CD1c-positive myeloid dendritic cell (primary cell): Measurements from ENCODE around the gene DRC1.
A peak's percentile ranks its signal among the peaks of the same experiment; 100 is the strongest.

Experiments used
- DNase-seq: peaks from one replicate; pipeline ENCODE4 v3.0.0-alpha.2; 2016; ENCODE audit errors: extremely low spot score

The DRC1 gene

GRCh38 chr2:26492749-26493515 lies 91.2 kb downstream of the DRC1 start:
- DNase-seq, result peak; percentile 41

DNA sequence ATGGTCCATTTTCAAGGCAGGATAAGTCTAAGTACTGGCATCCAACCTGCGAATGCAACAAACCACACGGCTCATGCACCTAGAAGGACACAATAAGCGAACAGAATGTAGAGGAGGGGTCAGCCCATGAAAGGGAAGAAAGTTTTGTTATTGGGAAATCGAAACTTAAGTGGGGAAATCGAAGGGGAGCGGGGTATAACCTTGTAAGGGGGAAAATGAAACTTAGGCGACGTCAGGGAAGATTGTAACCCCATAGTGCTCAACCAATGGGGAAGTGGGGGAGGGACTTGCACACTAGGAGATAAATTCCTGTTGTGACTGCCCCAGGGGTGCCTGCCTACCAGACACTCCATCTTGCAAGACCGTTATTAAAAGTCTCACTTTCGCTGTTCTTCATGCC lies 91.8 kb downstream of the DRC1 start:
- peak; percentile 51 for DNase-seq

DNA sequence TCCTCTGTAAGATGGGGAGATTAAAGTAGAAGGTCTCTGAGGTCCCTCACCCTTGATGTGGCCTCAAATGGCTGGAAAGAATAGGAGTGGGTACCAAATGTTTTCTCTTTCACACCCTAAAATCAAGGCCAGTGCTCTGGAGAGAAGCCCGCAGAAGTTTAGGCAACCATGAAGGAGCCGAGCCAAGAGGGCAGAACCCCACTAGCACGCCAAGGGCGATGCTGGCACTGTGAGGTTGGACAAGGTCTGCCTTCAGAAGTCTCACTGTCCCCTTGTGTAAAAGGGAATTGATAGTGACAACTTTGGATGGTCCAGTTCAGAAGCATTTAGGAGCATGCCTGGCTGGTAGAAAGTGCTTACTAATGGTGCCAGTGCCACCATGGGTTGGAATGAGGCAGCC lies 92.5 kb downstream of the DRC1 start:
- no peak for DNase-seq

DNA sequence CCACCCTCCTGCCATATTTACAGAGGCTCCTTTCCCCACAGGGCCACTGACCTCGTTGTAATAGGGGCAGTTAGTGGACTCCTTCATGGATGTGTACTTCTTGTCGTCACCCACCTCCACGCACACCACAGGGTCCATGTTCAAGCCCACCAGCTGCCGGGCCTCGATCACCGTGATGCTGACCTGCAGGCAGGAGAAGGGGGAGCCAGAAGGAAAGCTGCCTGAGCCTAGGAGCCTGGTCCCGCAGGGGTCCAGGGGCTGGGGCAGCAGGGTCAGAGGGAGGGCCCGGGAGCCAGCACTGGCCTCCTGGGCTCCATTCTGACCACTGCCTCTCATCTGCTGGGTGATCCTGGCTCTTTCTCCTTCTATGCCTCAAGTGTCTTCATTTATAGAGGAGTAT lies 93.2 kb downstream of the DRC1 start:
- DNase-seq, result no peak

- DNase-seq, result no peak
Measured at GRCh38 chr2:26495705-26496297, 94.1 kb downstream of the DRC1 start.

GRCh38 chr2:26500406-26500805 lies 98.7 kb downstream of the DRC1 start:
- no peak for DNase-seq

DNA sequence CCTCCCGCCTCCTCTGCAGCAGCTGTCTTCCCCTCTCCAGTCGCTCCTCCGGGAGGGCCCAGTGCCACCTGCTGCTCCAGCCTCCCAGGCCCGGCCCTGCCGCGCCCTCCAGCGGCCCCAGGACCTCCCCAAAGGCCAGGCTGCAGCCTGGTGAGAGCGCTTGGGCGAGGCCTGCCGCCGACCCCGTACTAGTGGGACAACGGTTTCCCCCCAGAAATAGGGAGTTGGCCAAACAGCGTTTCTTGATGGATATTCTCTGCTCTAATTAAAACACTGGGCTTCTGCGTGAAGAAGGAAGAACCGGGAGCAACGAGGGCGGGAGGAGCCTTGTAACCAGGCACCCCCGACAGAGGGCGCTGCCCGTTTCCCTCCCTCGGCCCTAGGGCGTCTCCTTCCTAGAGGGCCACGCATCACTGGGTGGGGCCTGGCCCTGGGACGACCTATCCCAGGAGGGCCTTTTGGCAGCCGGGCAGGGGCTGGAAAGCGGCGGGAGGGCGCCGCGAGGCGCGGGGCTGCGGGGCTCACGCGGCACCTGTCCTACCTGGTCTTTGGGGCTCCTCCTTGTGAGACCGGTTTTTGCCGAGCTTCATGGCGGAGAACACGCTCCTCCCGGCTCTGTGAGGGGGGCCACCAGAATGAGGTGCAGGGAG lies 101.6 kb downstream of the DRC1 start:
- DNase-seq, result peak; percentile 85

- no peak for DNase-seq
Measured at GRCh38 chr2:26504002-26504401, 102.3 kb downstream of the DRC1 start.

GRCh38 chr2:26506279-26506678 lies 104.6 kb downstream of the DRC1 start:
- no peak for DNase-seq
